Stimulated activated CD8-positive, alpha-beta memory T cell treated with anti-CD3 and anti-CD28 coated beads, Interleukin-4, amount 100 ng/mL, for 4 hours (primary cell): Measurements from ENCODE around the gene EHMT2.

Experiments
- DNase-seq, 2 donors: peaks; one replicate each; pipeline ENCODE4 v3.0.0-alpha.2; 2020; ENCODE audit warnings: low read depth in 2 of 2, low spot score in 1 of 2

The EHMT2 gene

DNA sequence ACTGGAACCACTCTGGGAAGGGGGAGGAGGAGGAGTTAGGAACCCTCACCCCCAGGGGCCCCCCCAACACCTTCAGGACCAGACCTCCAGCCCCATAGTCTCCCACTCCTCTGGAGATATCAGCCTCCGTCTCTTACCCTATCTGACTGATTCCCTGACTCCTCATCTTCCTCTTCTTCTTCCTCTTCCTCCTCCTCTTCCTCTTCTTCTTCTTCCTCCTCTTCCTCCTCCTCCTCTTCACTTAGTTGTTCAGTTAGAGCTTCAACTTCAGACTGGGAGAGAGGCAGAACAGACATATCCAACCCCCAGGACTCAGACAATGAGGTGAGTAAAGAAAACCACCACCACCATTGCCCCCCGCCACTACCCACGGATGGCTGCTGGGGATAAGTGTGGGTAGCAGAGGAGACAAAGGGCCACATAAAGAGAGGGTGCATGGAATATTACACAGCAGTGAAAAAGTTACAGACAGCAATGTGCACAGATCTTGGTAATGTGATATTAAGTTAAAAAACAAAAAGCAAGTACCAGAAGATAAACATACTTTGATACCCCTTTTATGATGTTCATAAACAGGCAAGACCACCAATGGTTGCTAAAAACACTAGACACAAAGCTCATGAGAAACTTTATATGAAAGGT is 8.0 kb downstream of the EHMT2 start:
- DNase-seq: no peak

DNA sequence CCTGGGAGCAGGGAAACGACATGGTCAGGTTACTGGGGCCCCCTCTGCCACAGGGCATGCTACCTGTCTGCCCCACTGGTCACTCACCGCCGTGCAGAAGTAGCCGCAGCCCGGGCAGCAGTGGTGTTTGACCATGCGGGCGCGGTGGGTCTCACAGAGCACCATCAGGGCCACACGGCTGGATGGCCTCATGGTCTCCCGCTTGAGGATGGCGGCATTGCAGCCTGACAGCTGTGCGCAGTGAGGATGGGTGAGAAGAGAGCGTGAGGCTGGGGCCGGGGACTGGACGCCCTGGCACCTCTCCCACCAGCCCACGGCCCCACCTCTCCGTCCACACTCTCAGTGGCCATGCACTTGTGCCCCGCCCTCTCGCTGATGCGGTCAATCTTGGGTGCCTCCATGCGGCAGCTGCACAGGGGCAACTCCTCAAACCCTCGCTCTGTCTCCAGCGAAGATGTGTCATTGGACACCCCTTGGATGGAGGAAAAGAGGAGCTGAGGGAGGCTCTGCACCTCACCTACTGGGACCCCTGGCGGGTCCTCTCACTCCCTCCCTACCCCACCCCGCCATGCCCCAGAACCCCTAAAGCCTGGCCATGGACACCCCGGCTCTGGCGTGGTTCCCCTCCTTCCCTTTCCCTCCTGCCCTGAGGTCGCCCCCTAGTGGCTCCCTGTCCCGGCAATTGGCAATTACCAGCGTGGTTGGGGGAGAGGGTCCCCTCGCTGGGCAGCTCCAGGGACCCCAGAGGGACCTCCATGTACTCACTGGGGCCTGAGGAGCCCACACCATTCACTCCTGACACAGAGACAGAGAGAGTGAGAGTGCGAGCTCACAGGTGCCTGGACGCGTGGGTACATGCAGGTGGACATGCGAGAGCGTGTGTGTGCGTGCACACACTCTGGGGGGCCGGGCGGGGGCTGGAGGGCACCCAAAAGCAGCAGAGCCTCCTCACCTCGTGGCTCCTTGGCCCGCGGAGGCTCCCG is 8.9 kb downstream of the EHMT2 start:
- DNase-seq: peak in 1 of 2 donors; percentile 38

DNA sequence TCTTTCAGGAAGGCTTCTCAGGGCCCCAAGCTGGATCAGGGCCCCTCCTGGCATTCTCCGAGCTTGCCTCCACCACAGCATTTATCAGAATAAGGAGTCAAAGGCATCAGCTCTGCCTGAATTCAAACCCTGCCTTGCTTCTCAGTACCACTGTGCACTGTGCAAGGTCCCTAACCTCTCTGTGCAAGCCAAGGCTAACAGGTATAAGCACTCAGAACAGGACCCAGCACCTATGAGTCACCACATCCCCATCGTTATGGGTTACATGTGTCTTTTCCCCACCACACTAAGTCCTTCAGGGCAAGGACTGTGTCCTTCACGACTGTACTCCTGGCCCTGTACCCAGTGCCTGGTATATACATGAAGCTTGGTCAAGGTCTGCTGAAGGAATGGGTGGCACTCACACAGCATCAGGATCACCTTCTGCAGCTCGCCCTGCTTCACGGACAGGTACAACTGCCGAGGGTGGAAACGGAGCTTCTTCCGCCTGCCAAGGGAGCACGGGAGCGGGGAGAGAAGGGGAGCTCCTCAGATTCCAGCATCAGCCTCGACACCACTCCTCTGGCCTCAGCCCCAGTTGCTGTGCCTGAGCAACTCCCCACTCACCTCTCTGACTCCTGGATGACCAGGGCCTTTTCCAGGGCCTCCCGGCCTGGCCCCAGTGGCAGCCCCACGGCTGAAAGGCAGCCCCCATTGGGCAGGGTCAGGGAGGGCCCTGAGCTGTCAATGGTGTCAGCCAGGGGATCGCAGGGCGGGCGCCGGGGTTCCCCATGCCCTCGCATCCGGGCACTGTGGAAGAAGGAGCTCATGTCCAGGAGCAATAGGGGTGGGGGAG is 10.1 kb downstream of the EHMT2 start:
- DNase-seq: no peak

DNA sequence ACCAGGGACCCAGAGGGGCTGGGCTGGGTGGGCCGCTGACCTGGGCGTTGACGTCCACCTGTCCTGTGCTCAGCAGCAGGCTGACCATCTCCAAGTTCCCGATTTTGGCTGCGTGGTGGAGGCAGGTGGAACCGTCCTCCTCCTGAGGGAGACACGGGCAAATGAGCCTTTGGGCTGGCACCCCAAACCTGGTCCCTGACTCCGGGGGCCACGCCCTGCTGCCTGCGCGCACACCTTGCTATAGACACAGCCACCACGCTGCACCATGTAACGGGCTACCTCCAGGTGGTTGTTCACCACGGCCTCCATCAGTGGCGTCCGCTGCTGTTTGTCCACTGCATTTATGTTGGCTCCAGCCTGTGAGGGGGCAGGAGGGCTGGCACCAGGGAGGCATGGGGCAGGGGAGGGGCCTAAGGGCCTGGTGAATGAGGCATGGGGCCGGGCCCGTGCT is 10.9 kb downstream of the EHMT2 start:
- DNase-seq: no peak

DNA sequence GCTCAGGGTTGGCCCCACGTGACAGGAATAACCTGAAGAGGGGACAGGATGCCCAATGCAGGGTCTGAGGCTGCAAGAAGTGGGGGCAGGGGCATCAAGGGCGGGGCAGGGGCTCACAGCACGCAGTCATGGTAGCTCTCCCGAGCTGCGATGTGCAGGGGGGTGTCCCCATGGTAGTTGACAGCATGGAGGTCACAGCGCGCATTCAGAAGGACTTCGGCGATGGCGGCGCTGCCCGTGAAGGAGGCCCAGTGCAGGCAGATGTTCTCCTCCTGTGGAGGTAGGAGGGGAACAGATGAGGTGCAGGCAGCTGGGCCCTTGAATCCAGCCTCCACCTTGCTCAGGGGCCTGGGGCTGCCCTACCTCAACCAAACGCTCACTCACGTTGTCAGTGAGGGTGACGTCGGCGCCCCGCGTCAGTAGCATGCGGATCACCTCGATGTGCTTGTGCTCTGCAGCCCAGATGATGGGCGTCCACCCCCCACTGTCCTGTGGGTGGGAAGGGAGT is 12.9 kb downstream of the EHMT2 start:
- DNase-seq: no peak

DNA sequence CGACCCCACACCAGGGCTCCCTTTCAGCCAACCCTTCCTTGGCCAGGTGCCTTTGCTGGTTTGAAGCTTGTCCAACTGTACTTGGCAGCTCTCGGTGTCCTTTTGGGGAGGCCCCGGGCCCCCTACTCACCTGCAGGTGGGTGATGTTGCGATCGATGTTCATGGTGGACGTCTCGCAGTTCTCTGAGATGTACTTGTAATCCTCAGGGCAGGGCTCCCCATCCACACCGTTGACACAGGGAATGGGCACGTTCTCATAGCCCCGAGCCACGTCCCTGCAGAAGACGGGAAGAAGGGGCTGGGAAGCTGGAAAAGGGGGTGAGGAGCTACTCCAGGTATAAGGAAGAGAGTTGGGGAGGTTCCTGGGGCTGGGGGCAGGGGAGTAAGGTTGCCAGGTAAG is 13.8 kb downstream of the EHMT2 start:
- no peak for DNase-seq

DNA sequence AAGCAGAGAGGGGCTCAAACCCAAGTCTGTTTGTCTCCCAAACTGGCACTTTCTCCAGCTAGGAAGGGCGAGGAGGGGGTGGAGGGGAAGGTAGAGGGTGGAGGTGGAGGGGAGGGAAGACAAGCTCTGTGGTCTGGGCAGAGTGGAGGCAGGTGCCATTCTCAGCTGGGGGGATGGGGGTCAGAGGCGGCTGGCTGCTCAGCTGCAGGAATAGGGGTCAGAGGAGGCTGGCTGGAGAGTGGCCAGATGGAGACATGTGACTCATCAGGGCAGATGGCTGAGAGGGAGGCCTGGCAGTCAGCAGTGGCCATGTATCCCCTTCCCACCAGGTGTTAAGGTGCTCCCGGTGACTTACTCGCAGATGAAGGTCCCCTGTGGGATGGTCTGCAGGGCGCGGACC is 15.2 kb downstream of the EHMT2 start:
- no peak for DNase-seq

DNA sequence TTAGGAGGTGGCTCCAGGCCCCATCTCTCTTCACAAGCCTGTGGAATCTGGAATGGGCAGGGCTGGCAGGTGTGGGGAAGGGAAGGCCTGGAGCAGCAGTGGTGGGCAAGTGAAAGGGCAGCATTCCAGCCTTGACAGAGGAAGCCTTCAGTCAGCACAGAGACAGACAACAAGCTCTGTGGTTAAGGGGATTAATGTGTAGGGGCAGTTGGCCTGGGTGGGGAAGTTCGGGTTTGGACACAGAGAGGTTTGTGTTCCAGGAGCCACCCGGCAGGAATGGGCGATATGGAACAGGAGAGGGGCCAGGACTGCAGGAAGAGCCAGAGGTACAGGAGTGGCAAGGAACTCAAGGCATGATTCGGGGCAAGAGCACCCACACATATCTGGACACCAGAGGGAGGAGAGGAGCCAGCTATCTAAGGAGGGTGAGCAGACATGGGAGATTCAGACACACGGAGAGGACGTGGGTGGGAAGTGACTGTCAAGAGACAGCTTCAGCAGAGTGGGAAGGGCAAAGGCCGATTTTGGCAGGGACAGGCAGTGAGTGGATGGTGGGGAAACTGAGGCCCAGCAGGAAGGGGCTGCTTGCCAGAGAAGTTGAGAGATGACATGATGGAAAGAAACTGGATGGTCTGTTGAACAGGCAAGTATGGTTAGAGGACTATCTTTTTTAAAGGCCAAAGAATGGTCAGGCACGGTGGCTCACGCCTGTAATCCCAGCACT is 16.2 kb downstream of the EHMT2 start:
- no peak for DNase-seq

DNA sequence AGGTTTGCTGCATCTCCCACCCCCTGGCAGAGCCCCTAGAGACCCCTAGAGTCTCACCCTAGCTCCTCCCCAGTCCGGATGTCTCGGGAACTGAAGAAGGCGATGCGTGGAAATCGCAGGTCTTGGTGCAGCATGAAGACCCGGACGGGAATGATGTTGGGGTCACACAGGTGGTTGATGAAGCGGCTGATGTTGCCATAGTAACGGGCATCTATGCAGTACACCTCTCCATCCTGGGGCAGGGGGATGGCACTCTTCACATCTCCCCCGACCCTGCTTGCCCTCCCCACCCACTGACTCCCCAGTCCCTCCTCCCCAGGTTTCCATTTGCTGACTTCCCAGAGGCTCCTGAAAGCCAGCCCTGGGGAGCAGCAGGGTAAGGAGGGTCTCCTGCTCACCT is 16.9 kb downstream of the EHMT2 start:
- DNase-seq: no peak

DNA sequence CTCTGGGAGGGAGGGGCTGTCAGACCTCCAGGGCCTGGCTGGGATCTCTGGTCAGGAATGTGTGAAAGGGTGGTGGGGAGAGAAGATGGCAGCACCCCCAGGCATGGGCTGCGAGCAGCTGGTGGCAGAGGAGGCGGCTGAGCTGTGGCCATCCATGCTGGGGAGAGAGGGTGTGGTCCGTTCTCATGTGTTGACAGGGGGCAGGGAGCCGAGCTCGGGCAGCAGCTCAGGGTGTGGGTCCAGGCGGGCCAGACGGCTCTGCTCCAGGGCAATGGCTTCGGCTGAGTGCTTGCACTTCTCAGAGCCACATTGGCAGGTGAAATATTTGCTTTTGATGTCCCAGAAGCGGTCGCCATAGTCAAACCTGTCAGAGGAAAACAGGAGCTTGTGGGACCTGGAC is 17.6 kb downstream of the EHMT2 start:
- no peak for DNase-seq

DNA sequence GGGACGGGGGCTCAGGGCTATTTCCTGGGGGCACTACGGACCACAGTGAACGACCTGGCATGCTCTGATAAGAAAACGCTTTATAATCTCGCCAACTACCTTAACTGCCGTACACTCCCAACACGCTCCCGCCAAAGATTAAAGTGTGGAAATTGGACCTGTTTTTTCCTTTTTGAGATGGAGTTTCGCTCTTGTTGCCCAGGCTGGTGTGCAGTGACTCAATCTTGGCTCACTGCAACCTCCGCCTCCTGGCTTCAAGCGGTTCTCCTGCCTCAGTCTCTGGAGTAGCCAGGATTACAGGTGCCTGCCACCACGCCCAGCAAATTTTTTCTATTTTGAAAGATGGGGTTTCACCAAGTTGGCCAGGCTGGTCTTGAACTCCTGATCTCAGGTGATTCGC is 18.4 kb downstream of the EHMT2 start:
- no peak for DNase-seq

DNA sequence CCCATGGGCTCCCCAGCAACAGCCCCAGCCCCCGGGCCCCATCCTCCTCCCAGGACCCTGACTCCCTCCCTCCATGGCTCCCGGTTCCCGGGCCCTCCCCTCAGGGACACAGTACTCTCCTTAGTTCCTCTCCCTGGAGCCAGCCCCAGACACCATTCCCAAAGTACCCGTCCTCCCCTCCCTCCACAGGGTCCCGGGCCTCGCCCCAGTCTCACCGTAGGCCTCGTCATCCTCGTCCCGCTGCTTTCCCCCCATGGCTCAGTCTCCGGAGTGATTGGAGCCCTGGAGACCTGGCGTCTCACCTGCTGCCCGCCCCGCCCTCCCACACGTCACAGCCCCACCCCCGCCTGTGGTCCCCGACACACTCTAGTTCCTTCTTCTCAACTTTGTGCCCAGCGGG is 18.8 kb downstream of the EHMT2 start, which contains the start of gene SLC44A4:
TSS of gene SLC44A4 (minus strand) at position 272 of the 400 bp plus-strand sequence. CDS start at position 255, 17 bp downstream.
- no peak for DNase-seq

DNA sequence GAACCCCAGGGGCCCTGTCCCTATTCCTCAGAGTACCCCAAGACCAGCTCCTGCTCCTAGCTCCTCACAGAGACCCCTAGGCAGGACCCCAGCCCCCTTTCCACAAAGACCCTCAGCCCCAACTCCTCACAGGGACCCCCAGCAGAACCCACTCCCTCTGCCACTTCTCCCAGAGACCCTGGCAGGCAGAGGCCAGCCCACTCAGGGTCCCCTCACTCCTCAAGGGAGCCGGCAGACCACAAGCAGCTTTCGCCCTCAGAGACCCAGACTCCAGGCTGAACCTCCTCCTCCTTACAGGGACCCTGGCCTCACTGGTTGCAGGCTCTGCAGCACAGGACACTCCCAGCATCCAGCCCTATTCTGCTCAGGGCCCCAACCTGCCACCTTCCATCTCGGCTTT is 19.3 kb downstream of the EHMT2 start:
- no peak for DNase-seq

DNA sequence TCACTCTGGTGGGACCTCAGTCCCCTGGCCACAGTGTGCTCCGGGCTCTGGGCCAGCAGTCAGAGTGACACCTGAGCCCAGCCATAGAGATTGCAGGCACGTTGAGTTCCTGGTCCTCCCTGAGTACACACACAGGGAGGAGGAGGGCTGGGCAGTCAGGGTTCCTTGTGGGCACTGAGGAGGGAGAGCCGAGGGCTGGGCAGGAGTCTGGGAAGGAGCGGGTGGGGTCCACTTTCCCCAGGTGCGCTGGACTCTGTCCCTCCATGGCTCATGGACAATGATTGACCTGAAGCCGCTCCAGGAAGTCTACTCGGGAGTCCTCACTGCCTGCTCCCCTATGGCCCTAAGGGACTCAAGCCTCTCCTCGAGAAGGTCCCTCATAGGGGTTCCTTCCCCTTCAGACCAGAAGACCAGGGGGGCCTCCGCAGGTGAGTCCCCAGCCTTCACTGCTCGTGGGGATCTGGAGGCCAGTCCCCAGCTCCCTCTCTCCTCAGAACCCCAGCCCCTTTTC is 19.8 kb downstream of the EHMT2 start:
- no peak for DNase-seq

DNA sequence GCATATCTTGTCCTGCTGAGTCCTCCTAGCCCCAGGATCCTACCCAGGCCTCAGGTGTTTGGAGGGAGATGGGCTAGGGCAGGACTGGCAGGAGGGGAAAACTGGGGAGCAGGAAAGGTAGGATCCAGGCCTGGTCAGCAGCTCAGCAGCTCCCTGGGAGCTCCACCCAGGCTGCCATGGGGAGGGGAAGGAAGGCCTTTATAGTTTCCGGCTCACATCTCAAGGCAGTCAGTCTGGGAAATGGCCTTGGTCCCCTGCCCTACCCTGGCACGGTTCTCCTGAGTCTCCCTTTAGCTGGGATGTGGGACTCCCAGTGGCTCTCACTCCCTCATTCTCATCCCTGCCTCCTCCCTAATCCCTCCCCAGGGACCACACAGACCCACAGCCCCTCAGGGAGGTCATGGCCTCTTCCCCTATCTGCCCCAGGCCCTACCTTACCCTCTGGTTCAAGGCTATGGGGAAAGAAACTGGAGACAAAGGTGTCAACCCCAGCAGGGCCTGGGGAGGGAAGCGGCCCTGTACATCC is 20.3 kb downstream of the EHMT2 start:
- no peak for DNase-seq

DNA sequence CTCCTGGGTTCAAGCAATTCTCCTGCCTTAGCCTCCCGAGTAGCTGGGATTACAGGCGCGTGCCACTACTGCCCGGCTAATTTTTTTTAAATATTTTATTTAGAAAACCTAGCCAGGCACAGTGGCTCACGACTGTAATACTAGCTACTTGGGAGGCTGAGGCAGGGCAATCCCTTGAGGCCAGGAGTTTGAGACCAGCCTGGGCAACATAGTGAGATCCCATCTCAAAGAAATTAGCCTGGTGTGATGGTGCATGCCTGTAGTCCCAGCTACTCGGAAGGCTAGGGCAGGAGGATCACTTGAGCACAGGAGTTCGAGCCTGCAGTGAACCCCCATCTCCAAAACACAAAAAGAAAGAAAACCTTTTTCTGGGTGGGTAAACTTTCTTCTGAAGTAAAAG is 21.1 kb downstream of the EHMT2 start:
- no peak for DNase-seq

DNA sequence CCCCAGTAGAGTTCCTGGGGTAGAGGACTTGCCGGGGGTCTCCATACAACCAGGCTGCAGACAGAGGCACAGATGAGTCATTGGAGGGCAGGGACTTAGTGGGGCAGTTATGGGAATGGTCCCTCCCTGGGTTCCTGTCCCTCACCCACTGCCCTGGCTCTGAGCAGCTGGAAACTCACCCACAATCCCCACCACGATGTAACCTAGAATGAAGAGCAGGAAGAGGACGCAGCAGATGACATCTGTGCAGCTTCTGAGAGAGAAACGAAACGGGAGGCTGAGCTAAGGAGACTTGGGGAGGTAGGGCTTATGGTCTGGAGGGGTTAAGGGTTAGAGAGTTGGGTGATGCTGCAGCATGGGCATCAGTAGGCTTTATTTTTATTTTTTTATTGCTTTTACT is 21.6 kb downstream of the EHMT2 start:
- no peak for DNase-seq

DNA sequence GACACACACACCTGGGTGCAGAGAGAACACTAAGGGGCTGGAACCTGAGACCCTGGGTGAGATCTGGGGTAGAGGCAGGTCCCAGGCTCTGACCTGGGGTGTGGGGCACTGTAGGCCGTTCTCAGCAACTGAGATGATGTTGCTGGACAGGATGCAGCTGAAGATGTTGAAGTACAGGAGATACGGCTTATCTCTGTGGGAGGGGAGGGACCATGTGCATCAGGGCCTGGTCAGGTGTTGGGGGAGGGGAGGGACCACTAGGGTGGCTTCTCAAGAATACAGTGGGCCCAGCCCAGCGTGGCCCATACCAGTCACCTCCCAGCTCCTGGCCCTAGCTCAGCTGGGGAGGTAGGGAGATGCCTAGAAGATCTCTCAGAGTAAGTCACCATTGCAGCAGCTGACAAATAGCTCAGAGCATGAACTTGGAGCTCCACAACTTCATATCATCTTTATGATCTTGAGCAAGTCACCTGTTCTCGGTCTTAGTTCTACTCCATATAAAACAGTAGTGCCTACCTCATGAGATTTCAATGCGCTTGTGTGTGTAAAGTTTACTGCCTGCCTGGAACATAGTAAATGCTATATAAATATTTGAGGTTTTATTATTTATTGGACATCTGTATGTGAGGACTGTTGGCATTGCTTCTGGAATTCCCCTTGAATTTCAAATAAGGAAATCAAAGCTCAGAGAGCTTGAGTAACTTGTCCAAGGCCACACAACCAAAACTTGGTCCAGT is 22.5 kb downstream of the EHMT2 start:
- no peak for DNase-seq

DNA sequence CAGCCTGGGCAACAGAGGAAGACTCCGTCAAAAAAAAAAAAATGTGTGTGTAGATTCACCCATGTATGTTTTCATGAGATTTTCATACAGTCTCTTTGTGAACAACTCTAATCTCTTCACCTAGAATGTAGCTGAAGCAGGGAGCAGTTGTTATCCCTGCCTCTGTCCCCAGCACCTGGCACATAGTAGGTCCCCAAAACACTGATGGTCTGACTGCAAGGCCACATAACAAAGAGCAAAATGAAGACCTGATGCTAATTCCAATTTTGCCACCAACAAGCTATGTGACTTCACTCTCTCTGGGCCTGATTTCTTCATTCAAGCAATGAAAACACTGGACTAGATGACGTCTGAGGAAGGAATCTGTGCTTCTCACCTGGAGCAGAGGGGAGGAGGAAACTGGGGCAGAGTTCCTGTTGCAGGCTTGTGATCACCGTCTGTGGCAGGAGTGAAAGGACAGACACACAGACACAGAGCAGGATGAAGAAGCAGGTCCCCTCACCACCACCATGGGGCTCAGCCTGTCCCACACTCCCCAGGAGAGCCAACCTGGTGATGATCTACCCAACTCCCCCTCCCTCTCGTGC is 23.3 kb downstream of the EHMT2 start:
- DNase-seq: no peak
